ENCODE data around the gene TAT.
A peak's percentile ranks its signal among the peaks of the same experiment; 100 is the strongest.

GRCh38 chr16:71564335-71564967, 12.4 kb downstream of the TAT start:
- peak in 1 of 2 donors; percentile 79 for TF ChIP-seq POLR2AphosphoS5 (IDR thresholded peaks at IDR 0.05)
- TF ChIP-seq EP300 (IDR thresholded peaks at IDR 0.05) = no peak
- TF ChIP-seq, protein P1, sequence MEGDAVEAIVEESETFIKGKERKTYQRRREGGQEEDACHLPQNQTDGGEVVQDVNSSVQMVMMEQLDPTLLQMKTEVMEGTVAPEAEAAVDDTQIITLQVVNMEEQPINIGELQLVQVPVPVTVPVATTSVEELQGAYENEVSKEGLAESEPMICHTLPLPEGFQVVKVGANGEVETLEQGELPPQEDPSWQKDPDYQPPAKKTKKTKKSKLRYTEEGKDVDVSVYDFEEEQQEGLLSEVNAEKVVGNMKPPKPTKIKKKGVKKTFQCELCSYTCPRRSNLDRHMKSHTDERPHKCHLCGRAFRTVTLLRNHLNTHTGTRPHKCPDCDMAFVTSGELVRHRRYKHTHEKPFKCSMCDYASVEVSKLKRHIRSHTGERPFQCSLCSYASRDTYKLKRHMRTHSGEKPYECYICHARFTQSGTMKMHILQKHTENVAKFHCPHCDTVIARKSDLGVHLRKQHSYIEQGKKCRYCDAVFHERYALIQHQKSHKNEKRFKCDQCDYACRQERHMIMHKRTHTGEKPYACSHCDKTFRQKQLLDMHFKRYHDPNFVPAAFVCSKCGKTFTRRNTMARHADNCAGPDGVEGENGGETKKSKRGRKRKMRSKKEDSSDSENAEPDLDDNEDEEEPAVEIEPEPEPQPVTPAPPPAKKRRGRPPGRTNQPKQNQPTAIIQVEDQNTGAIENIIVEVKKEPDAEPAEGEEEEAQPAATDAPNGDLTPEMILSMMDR (IDR thresholded peaks at IDR 0.05) = no peak
